Keratinocyte (primary cell): ENCODE data around the gene ATP6V0D1. TPM values are rescaled to one million over a fixed set of nuclear protein-coding genes. Genes with fewer than 3 reads are reported as not detected.

Source experiments
- DNase-seq: peaks from one replicate; pipeline ENCODE4 v3.0.0-alpha.2; 2011; ENCODE audit warnings: low read depth, missing footprints, low spot score
- FAIRE-seq: peaks from 2 replicates; lab custom pipeline; 2011; peaks lifted over from hg19 to GRCh38; lab: Jason Lieb, UNC
- H2AFZ ChIP-seq: 2 replicates; pipeline ENCODE4 v1.6.0; 2012; ENCODE audit warnings: low read length, control low read depth, inconsistent platforms; ENCODE audit not compliant: control insufficient read depth
- H3K27ac ChIP-seq: 2 replicates; pipeline ENCODE4 v1.5.1; 2011; ENCODE audit warnings: low read length; ENCODE audit not compliant: control insufficient read depth, insufficient read depth
- H3K27me3 ChIP-seq: 3 replicates; pipeline ENCODE4 v1.6.0; 2011; ENCODE audit warnings: low read length; ENCODE audit not compliant: control insufficient read depth, insufficient read depth; ENCODE audit errors: extremely low read depth
- H3K36me3 ChIP-seq, 2 experiments: 2 replicates in 1 of 2; 3 replicates in 1 of 2; pipeline ENCODE4 v1.5.1; 2011; ENCODE audit warnings: low read length in 2 of 2, mild to moderate bottlenecking in 1 of 2; ENCODE audit not compliant: control insufficient read depth in 2 of 2, insufficient read depth in 2 of 2; ENCODE audit errors: extremely low read depth in 1 of 2
- H3K4me1 ChIP-seq: 3 replicates; pipeline ENCODE4 v1.5.1; 2011; ENCODE audit warnings: low read length; ENCODE audit not compliant: control insufficient read depth, insufficient read depth; ENCODE audit errors: extremely low read depth
- H3K4me2 ChIP-seq: 3 replicates; pipeline ENCODE4 v1.6.0; 2011; ENCODE audit warnings: low read depth, low read length; ENCODE audit not compliant: control insufficient read depth, insufficient read depth; ENCODE audit errors: extremely low read depth
- H3K4me3 ChIP-seq, 3 experiments: fragments of 200-600 bp in 1 of 3; sonication (generic) in 1 of 3; 2 replicates in 2 of 3; 3 replicates in 1 of 3; pipeline ENCODE4 v1.5.1; 2011 to 2016; ENCODE audit warnings: low read length in 3 of 3, mild to moderate bottlenecking in 3 of 3, control low read depth in 2 of 3, inconsistent platforms in 1 of 3, low read depth in 1 of 3, mixed read lengths in 1 of 3, mixed run types in 1 of 3, moderate library complexity in 1 of 3; ENCODE audit not compliant: control insufficient read depth in 2 of 3, insufficient read depth in 2 of 3; ENCODE audit errors: extremely low read depth in 1 of 3
- H3K79me2 ChIP-seq: 2 replicates; pipeline ENCODE4 v1.6.0; 2012; ENCODE audit warnings: low read length; ENCODE audit not compliant: control insufficient read depth, insufficient read depth
- H3K9ac ChIP-seq: 3 replicates; pipeline ENCODE4 v1.6.0; 2011; ENCODE audit warnings: low read length; ENCODE audit not compliant: control insufficient read depth, insufficient read depth; ENCODE audit errors: extremely low read depth
- H3K9me1 ChIP-seq: 3 replicates; pipeline ENCODE4 v1.6.0; 2011; ENCODE audit warnings: low read length; ENCODE audit not compliant: control insufficient read depth, insufficient read depth; ENCODE audit errors: extremely low read depth
- H3K9me3 ChIP-seq: 2 replicates; pipeline ENCODE4 v1.5.1; 2012; ENCODE audit warnings: low read depth, low read length; ENCODE audit not compliant: control insufficient read depth
- H4K20me1 ChIP-seq: 3 replicates; pipeline ENCODE4 v1.6.0; 2011; ENCODE audit warnings: low read length; ENCODE audit not compliant: control insufficient read depth, insufficient read depth; ENCODE audit errors: extremely low read depth
- EZH2 ChIP-seq: IDR thresholded peaks from one replicate; pipeline ENCODE4 v1.6.1; 2012; ENCODE audit warnings: inconsistent platforms, mild to moderate bottlenecking, low read length, moderate library complexity
- dilution Hi-C: fragments of 300-500 bp; cut with MboI; formaldehyde crosslinking; loops from one replicate; pipeline ENCODE4 v1.7.0; 2020; ENCODE audit warnings: low sequenced_read_pairs; ENCODE audit not compliant: extremely low pct_ligation_motif_present
- polyA plus RNA-seq, 5 experiments: library from polyadenylated mRNA; depleted of rRNA in 3 of 5; stranded (reverse) in 3 of 5; stranded (forward) in 1 of 5; unstranded in 1 of 5; fragments of >200 nt; gene quantifications; 1 replicate in 1 of 5; 2 replicates in 3 of 5; 3 replicates in 1 of 5; pipeline versions ENCODE4 v1.2.1 to v1.2.3, GENCODE V29; 2011 to 2012; ENCODE audit warnings: missing spikeins in 2 of 5, low read depth in 1 of 5, low replicate concordance in 1 of 5
- TF ChIP-seq, protein P1 (sequence below), 3 experiments: IDR thresholded peaks in 1 of 3; conservative IDR thresholded peaks in 1 of 3; optimal IDR thresholded peaks in 1 of 3; 2 replicates in 2 of 3; 3 replicates in 1 of 3; pipeline versions ENCODE3 to v1.5.1; 2011; ENCODE audit warnings: low read length in 3 of 3, mild to moderate bottlenecking in 3 of 3, moderate library complexity in 2 of 3, control low read depth in 1 of 3, inconsistent platforms in 1 of 3; ENCODE audit not compliant: insufficient read depth in 2 of 3; ENCODE audit errors: extremely low read depth in 1 of 3

Gene ATP6V0D1
- polyA plus RNA-seq, 1 donor (not counting 4 experiments of a cell fraction or from before 2014, with no cell fraction given) = 97.1 TPM

GRCh38 chr16:67517661-67518423 is 36.9 kb upstream of the ATP6V0D1 start:
- Histone ChIP-seq H3K9ac (no peak overlapping the region), H3K9me3 (no peaks in the 10 kb centered on the region), H3K9me1 (no peaks in the 10 kb centered on the region), H3K4me2 (no peak overlapping the region), H3K79me2 (no peaks in the 10 kb centered on the region), H3K4me3 (no peak overlapping the region), H4K20me1 (no peaks in the 10 kb centered on the region), H3K27ac (no peak overlapping the region), H3K27me3 (no peaks in the 10 kb centered on the region), H2AFZ (no peak overlapping the region), H3K36me3 (no peaks in the 10 kb centered on the region), H3K4me1 (peaks cover 19% of the 10 kb centered on the region)
- dilution Hi-C loops = no loop called here
- FAIRE-seq (no peak), DNase-seq (no peak)
- TF ChIP-seq, protein P1, sequence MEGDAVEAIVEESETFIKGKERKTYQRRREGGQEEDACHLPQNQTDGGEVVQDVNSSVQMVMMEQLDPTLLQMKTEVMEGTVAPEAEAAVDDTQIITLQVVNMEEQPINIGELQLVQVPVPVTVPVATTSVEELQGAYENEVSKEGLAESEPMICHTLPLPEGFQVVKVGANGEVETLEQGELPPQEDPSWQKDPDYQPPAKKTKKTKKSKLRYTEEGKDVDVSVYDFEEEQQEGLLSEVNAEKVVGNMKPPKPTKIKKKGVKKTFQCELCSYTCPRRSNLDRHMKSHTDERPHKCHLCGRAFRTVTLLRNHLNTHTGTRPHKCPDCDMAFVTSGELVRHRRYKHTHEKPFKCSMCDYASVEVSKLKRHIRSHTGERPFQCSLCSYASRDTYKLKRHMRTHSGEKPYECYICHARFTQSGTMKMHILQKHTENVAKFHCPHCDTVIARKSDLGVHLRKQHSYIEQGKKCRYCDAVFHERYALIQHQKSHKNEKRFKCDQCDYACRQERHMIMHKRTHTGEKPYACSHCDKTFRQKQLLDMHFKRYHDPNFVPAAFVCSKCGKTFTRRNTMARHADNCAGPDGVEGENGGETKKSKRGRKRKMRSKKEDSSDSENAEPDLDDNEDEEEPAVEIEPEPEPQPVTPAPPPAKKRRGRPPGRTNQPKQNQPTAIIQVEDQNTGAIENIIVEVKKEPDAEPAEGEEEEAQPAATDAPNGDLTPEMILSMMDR (optimal IDR thresholded peaks at IDR 0.05 in 1 of 3, IDR thresholded peaks at IDR 0.05 in 1 of 3, conservative IDR thresholded peaks at IDR 0.05 in 1 of 3; ENCODE audit: extremely low read depth in 1 of 3, insufficient read depth in 2 of 3, low read length in 3 of 3) = no peak
- no peak for TF ChIP-seq EZH2

GRCh38 chr16:67517155-67517445 is 36.1 kb upstream of the ATP6V0D1 start:
- Histone ChIP-seq H3K9ac (no peak overlapping the region), H3K4me1 (peaks cover 19% of the 10 kb centered on the region), H3K79me2 (no peaks in the 10 kb centered on the region), H3K27ac (no peak overlapping the region), H3K4me2 (no peak overlapping the region), H3K9me3 (no peaks in the 10 kb centered on the region), H3K36me3 (no peaks in the 10 kb centered on the region), H3K9me1 (no peaks in the 10 kb centered on the region), H4K20me1 (no peaks in the 10 kb centered on the region), H2AFZ (no peak overlapping the region), H3K27me3 (no peaks in the 10 kb centered on the region), H3K4me3 (no peak overlapping the region)
- DNase-seq = no peak
- TF ChIP-seq, protein P1 (optimal IDR thresholded peaks at IDR 0.05 in 1 of 3, IDR thresholded peaks at IDR 0.05 in 1 of 3, conservative IDR thresholded peaks at IDR 0.05 in 1 of 3; ENCODE audit: extremely low read depth in 1 of 3, insufficient read depth in 2 of 3, low read length in 3 of 3) = no peak
- no peak for TF ChIP-seq EZH2
- dilution Hi-C loops = no loop called here
- FAIRE-seq = no peak
